Small intestine (tissue), 7 donors: ENCODE measurements around the gene GIGYF1. TPM values are rescaled to one million over a fixed set of nuclear protein-coding genes. Genes with fewer than 3 reads are reported as not detected.

ENCODE experiments used
- DNase-seq, 2 donors: peaks; one replicate each; pipeline versions ENCODE4 v3.0.0 to v3.0.0-alpha.2; 2013
- FAIRE-seq: peaks from 2 replicates; lab custom pipeline; 2012; peaks lifted over from hg19 to GRCh38; lab: Jason Lieb, UNC
- H3K27ac ChIP-seq, 3 donors: one replicate each; pipeline ENCODE4 v1.5.1; 2013; ENCODE audit warnings: low read length in 2 of 3, mild to moderate bottlenecking in 2 of 3, control low read depth in 1 of 3, inconsistent platforms in 1 of 3, low read depth in 1 of 3, moderate library complexity in 1 of 3
- H3K27me3 ChIP-seq, 3 donors: one replicate each; pipeline ENCODE4 v1.6.1; 2013; ENCODE audit warnings: low read length in 3 of 3, inconsistent platforms in 1 of 3; ENCODE audit not compliant: control insufficient read depth in 3 of 3, insufficient read depth in 3 of 3
- H3K36me3 ChIP-seq, 3 donors: one replicate each; pipeline ENCODE4 v1.6.1; 2013; ENCODE audit warnings: low read length in 3 of 3, inconsistent platforms in 1 of 3, low read depth in 1 of 3, mild to moderate bottlenecking in 1 of 3, moderate library complexity in 1 of 3; ENCODE audit not compliant: control insufficient read depth in 3 of 3, insufficient read depth in 2 of 3
- H3K4me1 ChIP-seq, 3 donors: one replicate each; pipeline ENCODE4 v1.6.1; 2013; ENCODE audit warnings: low read length in 2 of 3, inconsistent platforms in 1 of 3, low read depth in 1 of 3, mild to moderate bottlenecking in 1 of 3, moderate library complexity in 1 of 3; ENCODE audit not compliant: control insufficient read depth in 3 of 3, insufficient read depth in 2 of 3
- H3K4me3 ChIP-seq, 3 donors: one replicate each; pipeline ENCODE4 v1.5.1; 2013; ENCODE audit warnings: low read length in 3 of 3, control low read depth in 1 of 3, inconsistent platforms in 1 of 3, low read depth in 1 of 3, mild to moderate bottlenecking in 1 of 3, moderate library complexity in 1 of 3
- H3K9me3 ChIP-seq, 2 donors: one replicate each; pipeline ENCODE4 v1.6.1; 2013; ENCODE audit warnings: low read depth in 1 of 2, low read length in 1 of 2; ENCODE audit not compliant: control insufficient read depth in 2 of 2, insufficient read depth in 1 of 2
- WGBS, 3 donors: extraction: QIAGEN DNeasy Blood & Tissue Kit; methylation state at CpG; one replicate each; pipeline ENCODE4 v1.1.7; 2013; 5-methylcytosine and 5-hydroxymethylcytosine counted together
- polyA plus RNA-seq, 4 donors: library from polyadenylated mRNA; stranded (reverse) in 3 of 4; unstranded in 1 of 4; fragments of 200-250 nt in 3 of 4; fragments of 120-200 nt in 1 of 4; gene quantifications; one replicate each; pipeline versions ENCODE4 v1.2.1 to v1.2.3, GENCODE V29; 2013
- donor health status: healthy with polysubstance abuse.
- donor health status: control.
- donor health status: control.
- donor health status: Bipolar disorder and iron deficiency.
- donor health status: healthy.

Gene GIGYF1
- polyA plus RNA-seq, 4 donors: 15.7 to 49.1 (median 17.9) TPM

DNA sequence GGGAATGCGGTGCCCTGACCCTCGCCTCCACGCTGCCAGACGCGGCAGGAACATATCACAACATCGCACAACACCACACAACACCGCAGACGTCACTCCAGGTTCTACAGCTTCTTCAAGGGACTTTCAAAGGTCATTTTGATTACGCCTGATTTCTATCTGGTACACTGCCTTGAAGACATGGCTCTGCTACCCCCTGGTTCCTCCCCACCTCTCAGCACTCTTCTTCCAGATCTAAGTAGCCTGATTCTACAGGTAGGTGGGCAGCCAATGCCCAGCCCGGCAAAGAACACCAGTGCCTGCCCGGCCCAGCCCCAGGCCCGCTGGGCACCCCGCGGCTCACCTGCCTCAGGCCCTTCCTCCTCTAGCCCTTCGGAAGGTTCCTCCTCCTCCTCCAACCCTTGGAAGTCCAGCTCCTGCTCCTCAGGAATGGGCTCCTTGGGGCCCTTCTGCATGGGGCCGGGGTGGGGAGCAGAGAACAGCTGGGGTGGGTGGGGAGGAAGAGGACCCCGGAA is 8.4 kb downstream of the GIGYF1 start:
- Histone ChIP-seq H3K4me3 (no peak overlapping the region), H3K4me1 (no peaks in the 10 kb centered on the region), H3K27me3 (no peaks in the 10 kb centered on the region), H3K27ac (no peak overlapping the region), H3K36me3 (peaks cover 19 to 96% (median 23%) of the 10 kb centered on the region in 3 donors), H3K9me3 (no peaks in the 10 kb centered on the region)
- FAIRE-seq: no peak
- no peak for DNase-seq
- 90 to 92% (median 90%) methylated on average over 17 of the region's 17 CpGs for WGBS, 3 donors

DNA sequence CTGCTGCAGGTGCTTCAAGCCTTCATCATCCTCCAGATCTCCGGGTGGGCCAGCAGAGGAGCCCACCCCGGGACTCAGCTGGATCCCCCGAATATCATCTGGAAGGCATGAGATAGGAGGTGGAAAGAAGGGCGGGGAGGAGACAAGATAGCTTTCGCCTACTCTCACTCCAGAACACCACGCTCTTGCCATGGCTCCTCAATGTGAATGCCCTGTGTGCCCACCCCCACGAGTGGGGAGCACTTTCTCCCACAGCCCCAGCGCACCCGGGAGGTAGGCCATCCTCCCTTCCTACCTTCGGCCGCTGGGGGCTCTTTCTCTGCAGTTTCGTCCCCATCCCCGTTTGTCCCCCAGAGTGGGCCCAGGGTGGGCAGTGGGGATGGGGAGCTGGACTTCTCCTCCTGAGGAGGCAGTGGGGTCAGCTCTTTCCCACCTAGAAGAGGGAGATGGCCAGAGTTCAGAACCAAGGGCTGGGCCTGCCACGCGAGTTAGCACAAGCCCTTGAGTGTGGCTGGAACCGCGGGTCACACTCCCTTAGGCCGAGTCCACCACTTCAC is 8.9 kb downstream of the GIGYF1 start:
- H3K4me1 ChIP-seq: peaks cover 0 to 1% (median 0%) of the 10 kb centered on the region in 3 donors
- 86 to 94% (median 88%) methylated on average over 18 of the region's 18 CpGs for WGBS, 3 donors
- no peak overlapping the region for H3K4me3 ChIP-seq
- no peak for DNase-seq
- H3K27me3 ChIP-seq: no peaks in the 10 kb centered on the region
- peaks cover 19 to 99% (median 23%) of the 10 kb centered on the region in 3 donors for H3K36me3 ChIP-seq
- no peaks in the 10 kb centered on the region for H3K9me3 ChIP-seq
- no peak overlapping the region for H3K27ac ChIP-seq
- no peak for FAIRE-seq

DNA sequence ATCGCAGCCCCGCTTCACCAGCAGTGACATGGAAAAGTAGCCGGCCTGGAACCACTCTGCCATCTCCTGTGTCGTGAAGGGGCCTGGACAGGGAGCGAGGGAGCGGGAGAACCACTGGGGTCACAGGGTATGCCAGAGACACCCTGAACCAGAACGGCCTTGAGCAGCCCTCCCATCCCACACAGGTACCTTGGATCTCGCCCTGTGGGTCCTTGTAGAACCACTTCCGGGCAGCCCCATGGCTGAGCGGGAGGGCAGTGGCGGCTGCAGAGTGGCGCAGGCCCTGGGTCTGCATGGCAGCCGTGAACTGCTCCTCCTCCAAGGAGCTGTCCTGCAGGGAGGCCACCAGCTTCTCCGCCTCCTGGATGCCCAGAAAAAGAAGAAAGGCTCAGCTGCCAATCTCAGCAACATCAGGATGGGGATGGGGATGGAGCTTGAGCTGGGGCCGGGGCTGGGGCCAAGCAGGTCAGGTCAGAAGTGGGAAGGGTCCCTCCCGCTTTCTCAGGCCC is 9.5 kb downstream of the GIGYF1 start:
- H3K4me1 ChIP-seq: peaks cover 0 to 6% (median 0%) of the 10 kb centered on the region in 3 donors
- H3K36me3 ChIP-seq: peaks cover 20 to 99% (median 23%) of the 10 kb centered on the region in 3 donors

DNA sequence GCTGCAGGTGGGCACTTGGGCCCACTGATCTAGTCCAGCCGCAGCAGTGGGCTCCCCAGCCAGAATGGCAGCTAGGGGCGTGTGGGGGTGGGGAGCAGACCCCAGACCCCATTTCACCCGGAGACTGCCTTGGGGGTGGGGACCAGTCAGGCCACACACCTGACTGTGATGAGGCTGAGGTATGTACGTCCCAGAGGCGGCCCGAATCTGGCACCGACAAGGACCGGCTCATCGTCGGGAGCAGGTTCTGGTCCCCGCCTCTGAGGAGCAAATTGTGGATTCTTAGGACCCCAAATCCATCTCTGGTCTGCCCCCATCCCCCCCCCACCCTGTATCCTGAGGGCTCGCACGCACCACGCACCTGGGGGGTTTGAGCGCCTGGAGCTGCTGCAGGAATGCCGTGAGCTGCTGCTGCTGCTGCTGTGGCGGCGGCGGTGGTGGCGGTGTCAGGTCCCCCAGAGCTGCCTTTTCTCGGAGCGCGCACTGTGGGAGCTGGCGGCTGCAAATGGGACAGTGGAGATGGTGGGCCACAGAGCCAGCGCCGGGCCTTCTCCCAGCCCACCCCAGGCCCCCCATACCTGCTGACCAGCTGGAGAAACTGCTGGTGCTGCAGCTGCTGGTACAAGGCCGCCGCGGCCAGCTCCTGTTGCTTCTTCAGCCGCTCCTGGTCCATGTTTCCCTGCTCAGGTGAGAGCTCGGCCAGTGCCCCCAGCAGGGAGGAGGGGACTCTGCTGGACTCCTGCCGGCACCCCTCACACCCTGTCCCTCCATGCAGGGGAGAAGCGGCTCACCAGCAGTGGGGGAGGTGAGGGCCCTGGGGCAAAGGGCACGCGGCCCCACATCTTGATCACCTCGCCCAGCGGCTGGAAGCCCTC is 10.2 kb downstream of the GIGYF1 start:
- Histone ChIP-seq H3K36me3 (peaks cover 21 to 99% (median 23%) of the 10 kb centered on the region in 3 donors), H3K27ac (no peak overlapping the region), H3K27me3 (no peaks in the 10 kb centered on the region), H3K9me3 (no peaks in the 10 kb centered on the region), H3K4me1 (peaks cover 0 to 13% (median 0%) of the 10 kb centered on the region in 3 donors), H3K4me3 (no peak overlapping the region)
- DNase-seq (no peak), FAIRE-seq (no peak)
- 91 to 95% (median 93%) methylated on average over 26 to 37 of the region's 37 CpGs for WGBS, 3 donors

More for the DNA sequence above, 9.5 kb downstream of the GIGYF1 start:
- Histone ChIP-seq H3K27ac (no peak overlapping the region), H3K4me3 (no peak overlapping the region), H3K9me3 (no peaks in the 10 kb centered on the region), H3K27me3 (no peaks in the 10 kb centered on the region)
- 93 to 96% (median 95%) methylated on average over 16 of the region's 16 CpGs for WGBS, 3 donors
- DNase-seq (no peak), FAIRE-seq (no peak)

DNA sequence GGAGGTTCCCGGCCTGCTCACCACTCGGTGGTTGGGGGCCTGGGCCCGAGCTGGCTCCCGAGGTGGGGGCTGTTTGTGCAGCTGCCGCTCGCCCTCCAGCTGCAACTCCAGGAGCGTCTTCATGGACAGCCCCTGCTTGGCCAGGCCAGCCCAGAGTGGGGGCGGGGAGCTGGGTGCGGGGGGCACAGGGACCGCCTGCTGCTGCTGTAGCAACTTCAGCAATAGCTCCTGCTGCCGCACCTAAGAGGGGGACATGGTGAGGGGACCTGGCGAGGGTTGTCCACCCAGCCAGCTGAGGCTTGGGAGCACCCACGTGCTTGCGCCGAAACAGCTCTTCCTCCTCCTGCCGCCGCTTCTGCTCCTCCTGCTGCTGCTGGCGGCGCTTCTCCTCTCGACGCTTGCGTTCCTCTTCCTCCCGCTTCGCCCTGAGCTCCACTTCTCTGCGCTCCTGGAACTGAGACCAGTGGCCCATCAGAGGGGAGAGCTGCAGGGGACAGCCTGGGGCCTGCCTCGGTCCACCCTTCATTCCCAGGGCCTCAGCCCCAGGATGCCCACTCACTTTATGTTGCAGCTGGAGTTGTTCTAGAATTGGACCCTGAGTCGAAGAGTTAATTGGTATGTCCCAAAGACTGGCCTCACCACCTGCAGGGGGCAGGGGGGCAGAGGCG is 10.9 kb downstream of the GIGYF1 start:
- no peaks in the 10 kb centered on the region for H3K27me3 ChIP-seq
- DNase-seq (no peak), FAIRE-seq (no peak)
- no peak overlapping the region for H3K4me3 ChIP-seq
- peaks cover 26 to 99% (median 27%) of the 10 kb centered on the region in 3 donors for H3K36me3 ChIP-seq
- H3K27ac ChIP-seq: no peak overlapping the region
- WGBS, 3 donors: 88 to 90% (median 89%) methylated on average over 23 to 28 of the region's 28 CpGs
- peaks cover 0 to 21% (median 0%) of the 10 kb centered on the region in 3 donors for H3K4me1 ChIP-seq
- H3K9me3 ChIP-seq: no peaks in the 10 kb centered on the region

DNA sequence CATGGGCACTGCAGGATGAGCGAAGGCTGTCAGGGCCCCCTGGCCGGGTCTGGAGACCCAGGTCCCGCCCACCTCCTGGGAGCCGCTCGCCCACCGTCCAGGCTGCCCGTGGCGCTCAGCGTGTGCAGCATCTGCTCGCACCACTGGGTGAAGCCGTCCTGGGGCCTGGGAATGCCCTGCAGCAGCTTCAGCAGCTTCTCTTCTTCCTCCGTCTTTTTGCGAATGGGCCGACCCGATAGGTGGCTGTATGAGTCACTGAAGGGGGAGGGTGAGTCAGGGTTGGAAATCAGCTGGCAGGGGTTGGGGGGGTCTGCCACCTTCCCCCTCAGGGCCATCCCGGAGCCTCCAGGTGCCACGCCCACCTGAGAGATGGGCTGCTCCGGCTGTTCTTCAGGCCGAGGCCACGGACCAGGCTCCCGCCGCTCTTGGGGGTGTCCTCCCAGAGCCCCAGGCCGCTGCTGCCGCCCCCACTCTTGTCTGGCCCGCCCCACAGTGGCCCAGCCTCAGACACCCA is 11.8 kb downstream of the GIGYF1 start:
- H3K27me3 ChIP-seq: no peaks in the 10 kb centered on the region
- WGBS, 3 donors: 81 to 84% (median 82%) methylated on average over 18 to 25 of the region's 25 CpGs
- H3K4me1 ChIP-seq: peaks cover 0 to 29% (median 0%) of the 10 kb centered on the region in 3 donors
- H3K9me3 ChIP-seq: no peaks in the 10 kb centered on the region
- H3K4me3 ChIP-seq: no peak overlapping the region
- peaks cover 22 to 99% (median 29%) of the 10 kb centered on the region in 3 donors for H3K36me3 ChIP-seq
- no peak for DNase-seq
- no peak overlapping the region for H3K27ac ChIP-seq
- no peak for FAIRE-seq

DNA sequence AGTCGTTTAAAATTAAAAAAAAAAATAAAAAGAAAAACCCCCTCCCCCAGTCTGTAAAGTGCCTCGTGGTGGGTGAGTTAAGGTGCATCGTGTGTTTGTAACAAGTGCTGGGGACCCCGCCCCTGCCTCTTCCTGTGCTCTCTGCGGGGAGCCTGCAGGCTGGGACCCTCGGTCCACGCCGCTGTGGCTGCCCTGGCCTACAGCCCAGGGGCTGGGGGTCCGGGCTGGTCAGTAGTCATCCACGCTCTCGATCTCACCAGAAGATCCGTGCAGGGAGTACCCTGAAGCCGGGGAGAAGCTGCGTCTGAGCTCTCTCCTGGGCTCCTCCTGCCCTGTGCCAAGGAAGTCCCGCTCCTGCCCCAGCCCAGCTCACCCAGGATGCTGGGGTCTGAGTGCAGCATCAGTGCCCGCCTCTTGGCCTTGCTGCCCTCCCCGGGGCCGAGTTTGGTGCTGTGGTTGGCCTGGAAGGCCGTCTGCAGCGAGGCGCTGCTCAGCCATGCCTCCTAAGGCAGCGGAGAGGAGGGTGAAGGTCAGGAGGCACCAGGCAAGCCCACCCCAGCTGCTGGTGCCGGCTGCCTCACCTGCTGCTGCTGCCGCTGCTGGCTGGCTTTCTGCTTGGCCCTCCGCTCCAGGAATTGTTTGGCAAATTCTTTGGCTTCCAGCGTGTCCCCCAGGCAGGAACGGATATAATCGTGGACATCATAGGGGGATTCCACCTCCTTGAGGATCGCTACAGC is 12.4 kb downstream of the GIGYF1 start:
- Histone ChIP-seq H3K36me3 (peaks cover 22 to 99% (median 28%) of the 10 kb centered on the region in 3 donors), H3K4me3 (no peak overlapping the region), H3K9me3 (no peaks in the 10 kb centered on the region), H3K27me3 (no peaks in the 10 kb centered on the region), H3K27ac (no peak overlapping the region), H3K4me1 (peaks cover 0 to 35% (median 0%) of the 10 kb centered on the region in 3 donors)
- WGBS, 3 donors: 78 to 85% (median 79%) methylated on average over 29 of the region's 29 CpGs
- DNase-seq (no peak), FAIRE-seq (no peak)
